Measurements from ENCODE around the gene ELFN2.

The ELFN2 gene

GRCh38 chr22:37426706-37427134 lies 559 bp downstream of the ELFN2 start:
- no peak for DNase-seq

- DNase-seq: peak; percentile 84
Observed at GRCh38 chr22:37425800-37426705, 1.2 kb downstream of the ELFN2 start.

- DNase-seq: no peak
Observed at GRCh38 chr22:37425369-37425768, 1.9 kb downstream of the ELFN2 start.

DNA sequence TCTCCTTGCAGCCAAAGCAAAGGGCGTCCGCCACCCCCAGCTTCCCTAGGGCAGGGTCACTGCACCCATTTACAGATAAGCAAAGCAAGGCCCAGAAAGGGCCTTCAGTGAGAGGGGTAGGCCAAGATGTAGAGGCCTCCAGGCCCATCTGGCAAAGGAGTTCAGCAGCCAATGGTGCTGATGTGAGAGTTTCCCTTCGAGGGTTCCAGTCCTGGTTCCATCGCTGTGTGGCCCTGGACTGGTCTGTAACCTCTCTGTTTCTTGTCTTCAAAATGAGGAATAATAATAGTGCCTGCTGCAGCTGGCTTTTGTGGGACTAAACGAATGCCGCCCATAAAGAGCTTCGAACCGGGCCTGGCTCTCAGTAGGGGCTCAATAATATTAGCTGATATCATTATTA lies 4.0 kb downstream of the ELFN2 start:
- DNase-seq: no peak

GRCh38 chr22:37421468-37421877 lies 5.8 kb downstream of the ELFN2 start:
- no peak for DNase-seq

GRCh38 chr22:37420686-37421467 lies 6.4 kb downstream of the ELFN2 start:
- DNase-seq: no peak

- DNase-seq: peak; percentile 24
Observed at GRCh38 chr22:37419969-37420685, 7.2 kb downstream of the ELFN2 start.

- DNase-seq: no peak
Observed at GRCh38 chr22:37419370-37419968, 7.8 kb downstream of the ELFN2 start.

GRCh38 chr22:37418627-37419369 lies 8.5 kb downstream of the ELFN2 start:
- no peak for DNase-seq

GRCh38 chr22:37417677-37418348 lies 9.5 kb downstream of the ELFN2 start:
- DNase-seq: no peak

GRCh38 chr22:37417264-37417663 lies 10.0 kb downstream of the ELFN2 start:
- no peak for DNase-seq

DNA sequence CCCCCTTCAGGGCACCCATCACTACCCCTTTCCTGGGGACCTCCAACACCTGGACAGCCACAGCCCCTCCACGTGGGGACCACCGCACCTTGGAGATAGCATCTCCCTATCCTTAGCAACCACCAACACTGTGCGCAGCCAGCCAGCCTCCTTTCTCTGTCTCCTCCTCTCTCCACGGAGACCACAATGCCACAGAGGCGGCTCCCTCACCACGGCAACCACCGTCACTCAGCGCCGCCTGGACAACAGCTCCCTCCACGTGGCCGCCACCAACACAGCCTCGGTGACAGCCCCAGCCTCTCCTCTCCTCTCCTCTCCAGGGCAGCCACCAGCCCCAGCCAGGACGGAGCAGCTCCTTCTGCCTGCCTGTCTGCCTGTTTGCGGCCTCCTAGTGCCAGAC lies 10.5 kb downstream of the ELFN2 start:
- peak; percentile 57 for DNase-seq

- no peak for DNase-seq
Observed at GRCh38 chr22:37416389-37416788, 10.9 kb downstream of the ELFN2 start.

- DNase-seq: no peak
Observed at GRCh38 chr22:37415210-37415609, 12.1 kb downstream of the ELFN2 start.

DNA sequence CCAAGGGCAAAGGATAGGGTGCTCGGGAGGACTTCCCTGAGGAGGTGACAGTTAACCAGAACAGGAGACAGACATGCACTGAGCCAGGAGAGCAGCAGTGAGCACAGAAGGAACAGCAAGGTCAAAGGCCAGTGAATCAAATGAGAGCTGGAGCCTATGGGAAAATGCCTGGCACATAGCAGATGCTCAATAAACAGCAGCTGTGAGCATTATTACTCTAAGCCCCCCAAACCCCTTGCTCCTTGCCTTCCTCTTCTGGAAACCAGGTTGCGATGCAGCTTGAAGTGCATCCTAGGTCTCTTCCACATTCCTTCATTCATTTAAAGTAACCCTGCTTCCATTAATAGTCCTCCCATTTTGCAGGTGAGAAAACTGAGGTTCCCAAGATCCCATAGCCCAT lies 13.0 kb downstream of the ELFN2 start:
- no peak for DNase-seq

GRCh38 chr22:37413546-37413945 lies 13.7 kb downstream of the ELFN2 start:
- DNase-seq: no peak

- DNase-seq: no peak
Observed at GRCh38 chr22:37412495-37413250, 14.6 kb downstream of the ELFN2 start.

DNA sequence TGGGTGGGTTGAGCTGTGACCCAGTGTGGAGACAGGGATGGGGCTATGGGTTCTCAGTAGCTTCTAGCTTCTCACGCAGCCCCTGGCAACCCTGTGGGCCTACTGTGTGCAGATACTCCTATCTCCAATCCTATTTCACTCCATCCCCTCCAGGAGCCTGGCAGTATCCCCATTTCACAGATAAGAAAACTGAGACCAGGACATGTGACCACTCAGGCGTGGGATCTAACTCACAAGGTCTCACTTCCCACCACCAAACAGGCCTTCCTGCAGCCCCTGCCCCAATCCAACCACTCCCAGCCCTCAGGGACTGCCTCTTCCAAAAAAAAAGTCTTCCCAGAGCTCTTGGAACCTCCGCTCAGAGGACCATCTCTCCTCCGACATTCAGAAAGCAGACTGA lies 15.6 kb downstream of the ELFN2 start:
- DNase-seq: no peak

GRCh38 chr22:37410174-37411055 lies 16.9 kb downstream of the ELFN2 start:
- DNase-seq: no peak

Data from NCI-H69 (cell line).